ENCODE results near the gene FARP2.
"Not testable (repeated sequence)": the region's sequence is repeated elsewhere in the genome, so short reads cannot be mapped to it uniquely, and the experiment has no call there.

The FARP2 gene

GRCh38 chr2:241501099-241501541, 145.0 kb downstream of the FARP2 start:
- DNase-seq (ENCODE audit: low read depth, low spot score) = no peak
- in situ Hi-C loops (cut with HindIII; ENCODE audit: low sequenced_read_pairs) = no loop called here
- no peak overlapping the region for H3K4me3 ChIP-seq (ENCODE audit: low read depth, low read length)
- TF ChIP-seq, protein P1, sequence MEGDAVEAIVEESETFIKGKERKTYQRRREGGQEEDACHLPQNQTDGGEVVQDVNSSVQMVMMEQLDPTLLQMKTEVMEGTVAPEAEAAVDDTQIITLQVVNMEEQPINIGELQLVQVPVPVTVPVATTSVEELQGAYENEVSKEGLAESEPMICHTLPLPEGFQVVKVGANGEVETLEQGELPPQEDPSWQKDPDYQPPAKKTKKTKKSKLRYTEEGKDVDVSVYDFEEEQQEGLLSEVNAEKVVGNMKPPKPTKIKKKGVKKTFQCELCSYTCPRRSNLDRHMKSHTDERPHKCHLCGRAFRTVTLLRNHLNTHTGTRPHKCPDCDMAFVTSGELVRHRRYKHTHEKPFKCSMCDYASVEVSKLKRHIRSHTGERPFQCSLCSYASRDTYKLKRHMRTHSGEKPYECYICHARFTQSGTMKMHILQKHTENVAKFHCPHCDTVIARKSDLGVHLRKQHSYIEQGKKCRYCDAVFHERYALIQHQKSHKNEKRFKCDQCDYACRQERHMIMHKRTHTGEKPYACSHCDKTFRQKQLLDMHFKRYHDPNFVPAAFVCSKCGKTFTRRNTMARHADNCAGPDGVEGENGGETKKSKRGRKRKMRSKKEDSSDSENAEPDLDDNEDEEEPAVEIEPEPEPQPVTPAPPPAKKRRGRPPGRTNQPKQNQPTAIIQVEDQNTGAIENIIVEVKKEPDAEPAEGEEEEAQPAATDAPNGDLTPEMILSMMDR (IDR thresholded peaks at IDR 0.05; ENCODE audit: low read depth, low read length) = no peak

DNA sequence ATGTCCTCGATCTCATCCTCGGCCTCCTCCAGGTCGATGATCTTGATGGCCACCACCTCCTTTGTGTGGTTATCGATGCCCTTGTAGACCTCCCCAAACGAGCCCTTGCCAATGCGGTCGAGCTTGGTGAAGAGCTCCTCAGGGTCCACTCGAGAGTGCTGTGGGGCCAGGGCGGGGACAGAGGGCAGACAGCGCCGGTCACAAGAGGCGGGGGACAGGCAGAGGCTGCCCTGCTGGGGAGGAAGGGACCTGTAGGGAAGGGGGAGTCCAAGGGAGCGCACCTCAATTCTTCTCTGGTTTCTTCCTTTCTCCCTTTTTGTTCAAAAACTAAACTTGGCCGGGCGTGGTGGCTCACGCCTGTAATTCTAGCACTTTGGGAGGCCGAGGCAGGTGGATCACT, 145.5 kb downstream of the FARP2 start:
- no peak overlapping the region for H3K4me3 ChIP-seq (ENCODE audit: low read depth, low read length)
- TF ChIP-seq, protein P1 (IDR thresholded peaks at IDR 0.05; ENCODE audit: low read depth, low read length) = no peak
- in situ Hi-C loops (cut with HindIII; ENCODE audit: low sequenced_read_pairs) = no loop called here
- no peak for DNase-seq (ENCODE audit: low read depth, low spot score)

GRCh38 chr2:241502281-241502680, 146.2 kb downstream of the FARP2 start:
- TF ChIP-seq, protein P1 (IDR thresholded peaks at IDR 0.05; ENCODE audit: low read depth, low read length) = no peak
- in situ Hi-C loops (cut with HindIII; ENCODE audit: low sequenced_read_pairs) = no loop called here
- H3K4me3 ChIP-seq (ENCODE audit: low read depth, low read length) = no peak overlapping the region
- no peak for DNase-seq (ENCODE audit: low read depth, low spot score)

DNA sequence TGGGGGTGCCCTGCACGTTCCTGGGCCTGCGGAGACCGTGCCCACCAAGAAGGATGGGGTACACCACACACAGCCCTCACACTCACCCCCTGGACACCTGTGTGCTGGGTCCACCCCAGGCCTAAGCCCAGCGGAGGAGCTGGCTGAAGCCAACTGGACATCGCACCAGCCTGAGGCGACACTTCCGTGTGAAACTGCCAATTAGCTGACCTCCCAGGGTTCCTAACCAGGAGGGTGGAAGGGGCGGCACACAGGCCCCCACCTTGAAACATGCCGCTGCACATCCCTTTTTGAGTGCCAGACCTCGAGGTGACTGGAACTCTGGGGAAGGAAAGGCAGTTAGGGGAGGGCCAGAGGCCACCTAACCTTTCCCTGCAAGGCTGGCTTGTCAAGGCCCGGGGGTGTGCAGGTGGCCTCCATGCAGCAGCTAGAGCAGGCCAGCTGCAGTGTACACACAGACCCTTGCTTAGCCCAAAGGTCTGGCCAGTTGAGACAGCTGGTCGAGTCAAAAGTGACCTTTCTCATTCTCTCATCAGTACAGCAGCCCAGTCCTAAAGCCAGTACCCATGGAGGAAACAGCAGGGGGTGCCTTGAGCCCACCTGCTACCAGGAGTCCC, 147.8 kb downstream of the FARP2 start:
- DNase-seq (ENCODE audit: low read depth, low spot score) = no peak
- in situ Hi-C loops (cut with HindIII; ENCODE audit: low sequenced_read_pairs) = no loop called here
- no peak overlapping the region for H3K4me3 ChIP-seq (ENCODE audit: low read depth, low read length)
- TF ChIP-seq, protein P1 (IDR thresholded peaks at IDR 0.05; ENCODE audit: low read depth, low read length) = no peak

GRCh38 chr2:241505086-241505780, 149.1 kb downstream of the FARP2 start:
- H3K4me3 ChIP-seq (ENCODE audit: low read depth, low read length) = no peak overlapping the region
- TF ChIP-seq, protein P1 (IDR thresholded peaks at IDR 0.05; ENCODE audit: low read depth, low read length) = no peak
- DNase-seq (ENCODE audit: low read depth, low spot score) = no peak

DNA sequence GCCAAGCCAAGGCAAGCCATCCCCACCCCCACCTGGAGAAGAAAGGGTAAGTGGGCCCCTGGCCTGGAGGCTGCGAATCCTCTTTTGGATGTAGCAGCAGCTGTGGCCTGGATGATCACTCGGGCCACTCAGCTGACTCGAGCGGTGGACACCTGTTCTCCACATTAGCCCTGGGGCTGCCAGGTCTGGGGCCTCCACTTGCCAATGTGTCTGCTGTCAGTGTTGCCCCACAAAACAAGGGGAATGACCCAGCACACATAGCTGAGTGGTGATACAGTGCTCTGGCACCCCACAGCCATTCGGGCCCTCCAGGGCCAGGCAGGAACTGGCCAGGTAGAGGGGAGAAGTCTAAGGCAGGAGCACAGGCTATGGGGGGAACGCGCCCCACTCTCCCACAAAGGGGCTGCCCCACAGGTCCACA, 149.7 kb downstream of the FARP2 start:
- in situ Hi-C loops (cut with HindIII; ENCODE audit: low sequenced_read_pairs) = no loop called here
- DNase-seq (ENCODE audit: low read depth, low spot score) = no peak
- TF ChIP-seq, protein P1 (IDR thresholded peaks at IDR 0.05; ENCODE audit: low read depth, low read length) = no peak
- H3K4me3 ChIP-seq (ENCODE audit: low read depth, low read length) = no peak overlapping the region

More at GRCh38 chr2:241505086-241505780, 149.1 kb downstream of the FARP2 start:
- in situ Hi-C loops (cut with HindIII; ENCODE audit: low sequenced_read_pairs) = no loop called here

DNA sequence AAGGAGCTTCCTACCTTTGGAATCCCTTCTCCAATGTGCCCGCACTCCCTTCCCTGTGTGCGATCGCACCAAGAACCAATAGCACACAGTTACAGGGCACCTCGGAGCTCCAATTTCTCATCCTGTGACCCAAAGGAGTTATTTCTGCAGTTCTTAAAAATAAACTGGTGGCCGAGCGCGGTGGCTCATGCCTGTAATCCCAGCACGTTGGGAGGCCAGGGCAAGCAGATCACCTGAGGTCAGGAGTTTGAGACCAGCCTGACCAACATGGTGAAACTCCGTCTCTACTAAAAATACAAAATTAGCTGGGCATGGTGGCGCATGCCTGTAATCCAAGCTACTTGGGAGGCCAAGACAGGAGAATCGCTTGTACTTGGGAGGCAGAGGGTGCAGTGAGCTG, 150.2 kb downstream of the FARP2 start:
- in situ Hi-C loops (cut with HindIII; ENCODE audit: low sequenced_read_pairs); H3K4me3 ChIP-seq (ENCODE audit: low read depth, low read length); DNase-seq (ENCODE audit: low read depth, low spot score): not testable (repeated sequence)

Measured in astrocyte of the spinal cord (primary cell).